K562 (cell line): Measurements from ENCODE around the gene MAP7D1. TPM values are rescaled to one million over a fixed set of nuclear protein-coding genes. Genes with fewer than 3 reads are reported as not detected.

Source experiments
- CBFA2T2 ChIP-seq: fragments of 450-650 bp; conservative IDR thresholded peaks from 2 replicates; pipeline ENCODE4 v1.6.1; 2017; ENCODE audit warnings: mild to moderate bottlenecking
- ETV6 ChIP-seq, 3 experiments: fragments of 150-350 bp in 1 of 3; sonication (generic) in 1 of 3; formaldehyde crosslinking in 1 of 3; IDR thresholded peaks; 2 replicates each; pipeline versions ENCODE4 v1.6.1 to v1.8.0; 2014 to 2022; ENCODE audit warnings: borderline replicate concordance in 2 of 3, low read depth in 2 of 3, antibody characterized with exemption in 1 of 3, low read length in 1 of 3, mild to moderate bottlenecking in 1 of 3, missing genetic modification reagents in 1 of 3
- KLF13 ChIP-seq: fragments of 450-650 bp; IDR thresholded peaks from 2 replicates; pipeline ENCODE4 v1.6.1; 2016; ENCODE audit warnings: missing genetic modification characterization, low read depth, mild to moderate bottlenecking, missing compliant biosample characterization, moderate library complexity, borderline replicate concordance
- TAL1 ChIP-seq: fragments of 450-650 bp; IDR thresholded peaks from 2 replicates; pipeline ENCODE4 v1.6.1; 2016; ENCODE audit warnings: mild to moderate bottlenecking
- XRCC4 ChIP-seq: IDR thresholded peaks from one replicate; pipeline ENCODE4 v1.6.1; 2011; ENCODE audit not compliant: insufficient read depth, insufficient read length; ENCODE audit errors: extremely low read depth
- ZNF174 ChIP-seq: fragments of 250-450 bp; sonication (Bioruptor Pico); IDR thresholded peaks from 2 replicates; pipeline ENCODE4 v1.4.0; 2020; ENCODE audit warnings: mild to moderate bottlenecking
- polyA plus RNA-seq, 8 experiments: library from polyadenylated mRNA; depleted of rRNA in 4 of 8; stranded (reverse) in 5 of 8; unstranded in 3 of 8; fragments of >200 nt; fragmentation: Nextera tagmentation in 2 of 8; fragmentation: Illumina TruSeq in 1 of 8; extraction: Ambion mirVana in 2 of 8; extraction: Trizol in 1 of 8; gene quantifications; 2 replicates each; pipeline versions ENCODE4 v1.2.1 to v1.2.3, GENCODE V29; 2011 to 2014; ENCODE audit warnings: inconsistent platforms in 1 of 8, missing spikeins in 1 of 8
- total RNA-seq, 7 experiments: library from RNA; depleted of rRNA in 6 of 7; stranded (reverse); fragments of >200 nt in 6 of 7; fragmentation: Illumina TruSeq in 2 of 7; extraction: Trizol in 2 of 7; gene quantifications; 2 replicates each; pipeline versions ENCODE4 v1.2.1 to v1.2.3, GENCODE V29; 2011 to 2021; ENCODE audit warnings: low replicate concordance in 1 of 7
- TF ChIP-seq, protein P1 (sequence below): fragments of 250-450 bp; sonication (Bioruptor Pico); IDR thresholded peaks from 2 replicates; pipeline ENCODE4 v1.4.0; 2020
- TF ChIP-seq, protein P2 (sequence below): sonication (generic); IDR thresholded peaks from 2 replicates; pipeline ENCODE4 v1.6.1; 2016
- TF ChIP-seq, protein P3 (sequence below): IDR thresholded peaks from 2 replicates; pipeline ENCODE4 v1.6.1; 2014; ENCODE audit warnings: antibody characterized with exemption
- TF ChIP-seq, protein P4 (sequence below): fragments of 250-450 bp; sonication (Bioruptor Pico); IDR thresholded peaks from 2 replicates; pipeline ENCODE4 v1.8.0; 2021; ENCODE audit warnings: mild to moderate bottlenecking, moderate library complexity
- TF ChIP-seq, protein P5 (sequence below): sonication (generic); formaldehyde crosslinking; IDR thresholded peaks from 2 replicates; pipeline ENCODE4 v1.5.0; 2020; ENCODE audit warnings: missing genetic modification reagents
- TF ChIP-seq, protein P6 (sequence below): sonication (generic); formaldehyde crosslinking; IDR thresholded peaks from 2 replicates; pipeline ENCODE4 v1.8.0; 2023; ENCODE audit warnings: mild to moderate bottlenecking, missing genetic modification reagents
- TF ChIP-seq, protein P7 (sequence below): sonication (generic); formaldehyde crosslinking; IDR thresholded peaks from 2 replicates; pipeline ENCODE4 v1.8.1; 2023; ENCODE audit warnings: mild to moderate bottlenecking, missing genetic modification reagents

MAP7D1 gene
- total and polyA plus RNA-seq, 9 of the 15 experiments (the other 6 are each of a cell fraction or from before 2014, with no cell fraction given) = 3.6 to 108 (median 34.5) TPM

DNA sequence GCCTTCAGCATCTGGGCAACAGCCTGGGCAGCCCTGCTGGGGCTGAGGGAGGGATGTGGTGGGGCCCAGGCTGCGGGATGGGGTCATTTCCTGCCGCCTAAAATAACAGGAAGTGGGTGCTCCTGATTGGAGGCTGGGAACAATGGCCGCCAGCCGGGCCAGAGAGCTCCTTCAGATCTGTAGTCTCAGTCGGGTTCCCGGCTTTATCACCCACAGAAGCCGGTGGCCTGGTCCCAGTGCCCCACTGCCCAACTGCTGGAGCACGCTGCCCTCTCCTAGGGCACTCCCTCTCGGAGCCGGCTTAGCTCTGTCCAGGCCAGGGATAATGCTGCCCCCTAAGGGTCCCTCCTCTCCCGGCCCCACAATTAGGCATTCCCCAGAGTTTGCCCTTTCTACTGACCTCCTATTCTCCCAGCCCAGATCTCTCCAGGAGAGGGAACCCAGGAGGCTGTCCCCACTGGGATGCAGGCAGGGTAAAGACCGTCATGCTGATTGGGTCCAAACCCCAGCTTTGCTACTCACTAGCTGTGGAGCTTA is 5.1 kb downstream of the MAP7D1 start (continued):
- TF ChIP-seq, protein P1, sequence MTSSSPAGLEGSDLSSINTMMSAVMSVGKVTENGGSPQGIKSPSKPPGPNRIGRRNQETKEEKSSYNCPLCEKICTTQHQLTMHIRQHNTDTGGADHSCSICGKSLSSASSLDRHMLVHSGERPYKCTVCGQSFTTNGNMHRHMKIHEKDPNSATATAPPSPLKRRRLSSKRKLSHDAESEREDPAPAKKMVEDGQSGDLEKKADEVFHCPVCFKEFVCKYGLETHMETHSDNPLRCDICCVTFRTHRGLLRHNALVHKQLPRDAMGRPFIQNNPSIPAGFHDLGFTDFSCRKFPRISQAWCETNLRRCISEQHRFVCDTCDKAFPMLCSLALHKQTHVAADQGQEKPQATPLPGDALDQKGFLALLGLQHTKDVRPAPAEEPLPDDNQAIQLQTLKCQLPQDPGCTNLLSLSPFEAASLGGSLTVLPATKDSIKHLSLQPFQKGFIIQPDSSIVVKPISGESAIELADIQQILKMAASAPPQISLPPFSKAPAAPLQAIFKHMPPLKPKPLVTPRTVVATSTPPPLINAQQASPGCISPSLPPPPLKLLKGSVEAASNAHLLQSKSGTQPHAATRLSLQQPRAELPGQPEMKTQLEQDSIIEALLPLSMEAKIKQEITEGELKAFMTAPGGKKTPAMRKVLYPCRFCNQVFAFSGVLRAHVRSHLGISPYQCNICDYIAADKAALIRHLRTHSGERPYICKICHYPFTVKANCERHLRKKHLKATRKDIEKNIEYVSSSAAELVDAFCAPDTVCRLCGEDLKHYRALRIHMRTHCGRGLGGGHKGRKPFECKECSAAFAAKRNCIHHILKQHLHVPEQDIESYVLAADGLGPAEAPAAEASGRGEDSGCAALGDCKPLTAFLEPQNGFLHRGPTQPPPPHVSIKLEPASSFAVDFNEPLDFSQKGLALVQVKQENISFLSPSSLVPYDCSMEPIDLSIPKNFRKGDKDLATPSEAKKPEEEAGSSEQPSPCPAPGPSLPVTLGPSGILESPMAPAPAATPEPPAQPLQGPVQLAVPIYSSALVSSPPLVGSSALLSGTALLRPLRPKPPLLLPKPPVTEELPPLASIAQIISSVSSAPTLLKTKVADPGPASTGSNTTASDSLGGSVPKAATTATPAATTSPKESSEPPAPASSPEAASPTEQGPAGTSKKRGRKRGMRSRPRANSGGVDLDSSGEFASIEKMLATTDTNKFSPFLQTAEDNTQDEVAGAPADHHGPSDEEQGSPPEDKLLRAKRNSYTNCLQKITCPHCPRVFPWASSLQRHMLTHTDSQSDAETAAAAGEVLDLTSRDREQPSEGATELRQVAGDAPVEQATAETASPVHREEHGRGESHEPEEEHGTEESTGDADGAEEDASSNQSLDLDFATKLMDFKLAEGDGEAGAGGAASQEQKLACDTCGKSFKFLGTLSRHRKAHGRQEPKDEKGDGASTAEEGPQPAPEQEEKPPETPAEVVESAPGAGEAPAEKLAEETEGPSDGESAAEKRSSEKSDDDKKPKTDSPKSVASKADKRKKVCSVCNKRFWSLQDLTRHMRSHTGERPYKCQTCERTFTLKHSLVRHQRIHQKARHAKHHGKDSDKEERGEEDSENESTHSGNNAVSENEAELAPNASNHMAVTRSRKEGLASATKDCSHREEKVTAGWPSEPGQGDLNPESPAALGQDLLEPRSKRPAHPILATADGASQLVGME = peak; percentile 59; the same call in 1 of the 2 replicates
- no peak for TF ChIP-seq ZNF174 (CRISPR knock-in tag)
- TF ChIP-seq ETV6 (IDR thresholded peaks at IDR 0.05; ENCODE audit: borderline replicate concordance in 1 of 2, low read depth in 2 of 2, low read length in 1 of 2) = no peak
- TF ChIP-seq ETV6 (CRISPR knock-in tag; IDR thresholded peaks at IDR 0.05; ENCODE audit: borderline replicate concordance) = no peak
- TF ChIP-seq, protein P2, sequence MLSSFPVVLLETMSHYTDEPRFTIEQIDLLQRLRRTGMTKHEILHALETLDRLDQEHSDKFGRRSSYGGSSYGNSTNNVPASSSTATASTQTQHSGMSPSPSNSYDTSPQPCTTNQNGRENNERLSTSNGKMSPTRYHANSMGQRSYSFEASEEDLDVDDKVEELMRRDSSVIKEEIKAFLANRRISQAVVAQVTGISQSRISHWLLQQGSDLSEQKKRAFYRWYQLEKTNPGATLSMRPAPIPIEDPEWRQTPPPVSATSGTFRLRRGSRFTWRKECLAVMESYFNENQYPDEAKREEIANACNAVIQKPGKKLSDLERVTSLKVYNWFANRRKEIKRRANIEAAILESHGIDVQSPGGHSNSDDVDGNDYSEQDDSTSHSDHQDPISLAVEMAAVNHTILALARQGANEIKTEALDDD = no peak; the same call in 1 of the 2 replicates
- TF ChIP-seq, protein P3, sequence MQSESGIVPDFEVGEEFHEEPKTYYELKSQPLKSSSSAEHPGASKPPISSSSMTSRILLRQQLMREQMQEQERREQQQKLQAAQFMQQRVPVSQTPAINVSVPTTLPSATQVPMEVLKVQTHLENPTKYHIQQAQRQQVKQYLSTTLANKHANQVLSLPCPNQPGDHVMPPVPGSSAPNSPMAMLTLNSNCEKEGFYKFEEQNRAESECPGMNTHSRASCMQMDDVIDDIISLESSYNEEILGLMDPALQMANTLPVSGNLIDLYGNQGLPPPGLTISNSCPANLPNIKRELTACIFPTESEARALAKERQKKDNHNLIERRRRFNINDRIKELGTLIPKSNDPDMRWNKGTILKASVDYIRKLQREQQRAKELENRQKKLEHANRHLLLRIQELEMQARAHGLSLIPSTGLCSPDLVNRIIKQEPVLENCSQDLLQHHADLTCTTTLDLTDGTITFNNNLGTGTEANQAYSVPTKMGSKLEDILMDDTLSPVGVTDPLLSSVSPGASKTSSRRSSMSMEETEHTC = no peak
- TF ChIP-seq, protein P4, sequence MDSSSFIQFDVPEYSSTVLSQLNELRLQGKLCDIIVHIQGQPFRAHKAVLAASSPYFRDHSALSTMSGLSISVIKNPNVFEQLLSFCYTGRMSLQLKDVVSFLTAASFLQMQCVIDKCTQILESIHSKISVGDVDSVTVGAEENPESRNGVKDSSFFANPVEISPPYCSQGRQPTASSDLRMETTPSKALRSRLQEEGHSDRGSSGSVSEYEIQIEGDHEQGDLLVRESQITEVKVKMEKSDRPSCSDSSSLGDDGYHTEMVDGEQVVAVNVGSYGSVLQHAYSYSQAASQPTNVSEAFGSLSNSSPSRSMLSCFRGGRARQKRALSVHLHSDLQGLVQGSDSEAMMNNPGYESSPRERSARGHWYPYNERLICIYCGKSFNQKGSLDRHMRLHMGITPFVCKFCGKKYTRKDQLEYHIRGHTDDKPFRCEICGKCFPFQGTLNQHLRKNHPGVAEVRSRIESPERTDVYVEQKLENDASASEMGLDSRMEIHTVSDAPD = no peak
- TF ChIP-seq, protein P5, sequence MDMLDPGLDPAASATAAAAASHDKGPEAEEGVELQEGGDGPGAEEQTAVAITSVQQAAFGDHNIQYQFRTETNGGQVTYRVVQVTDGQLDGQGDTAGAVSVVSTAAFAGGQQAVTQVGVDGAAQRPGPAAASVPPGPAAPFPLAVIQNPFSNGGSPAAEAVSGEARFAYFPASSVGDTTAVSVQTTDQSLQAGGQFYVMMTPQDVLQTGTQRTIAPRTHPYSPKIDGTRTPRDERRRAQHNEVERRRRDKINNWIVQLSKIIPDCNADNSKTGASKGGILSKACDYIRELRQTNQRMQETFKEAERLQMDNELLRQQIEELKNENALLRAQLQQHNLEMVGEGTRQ (CRISPR knock-in tag) = no peak
- no peak for TF ChIP-seq XRCC4
- no peak for TF ChIP-seq TAL1
- TF ChIP-seq, protein P6, sequence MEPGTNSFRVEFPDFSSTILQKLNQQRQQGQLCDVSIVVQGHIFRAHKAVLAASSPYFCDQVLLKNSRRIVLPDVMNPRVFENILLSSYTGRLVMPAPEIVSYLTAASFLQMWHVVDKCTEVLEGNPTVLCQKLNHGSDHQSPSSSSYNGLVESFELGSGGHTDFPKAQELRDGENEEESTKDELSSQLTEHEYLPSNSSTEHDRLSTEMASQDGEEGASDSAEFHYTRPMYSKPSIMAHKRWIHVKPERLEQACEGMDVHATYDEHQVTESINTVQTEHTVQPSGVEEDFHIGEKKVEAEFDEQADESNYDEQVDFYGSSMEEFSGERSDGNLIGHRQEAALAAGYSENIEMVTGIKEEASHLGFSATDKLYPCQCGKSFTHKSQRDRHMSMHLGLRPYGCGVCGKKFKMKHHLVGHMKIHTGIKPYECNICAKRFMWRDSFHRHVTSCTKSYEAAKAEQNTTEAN (CRISPR knock-in tag) = no peak
- no peak for TF ChIP-seq CBFA2T2
- TF ChIP-seq, protein P7, sequence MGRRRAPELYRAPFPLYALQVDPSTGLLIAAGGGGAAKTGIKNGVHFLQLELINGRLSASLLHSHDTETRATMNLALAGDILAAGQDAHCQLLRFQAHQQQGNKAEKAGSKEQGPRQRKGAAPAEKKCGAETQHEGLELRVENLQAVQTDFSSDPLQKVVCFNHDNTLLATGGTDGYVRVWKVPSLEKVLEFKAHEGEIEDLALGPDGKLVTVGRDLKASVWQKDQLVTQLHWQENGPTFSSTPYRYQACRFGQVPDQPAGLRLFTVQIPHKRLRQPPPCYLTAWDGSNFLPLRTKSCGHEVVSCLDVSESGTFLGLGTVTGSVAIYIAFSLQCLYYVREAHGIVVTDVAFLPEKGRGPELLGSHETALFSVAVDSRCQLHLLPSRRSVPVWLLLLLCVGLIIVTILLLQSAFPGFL (CRISPR knock-in tag) = no peak
- peak; percentile 2; the same call in 1 of the 2 replicates for TF ChIP-seq KLF13 (tag)
